ENCODE data around the gene ITPR3. TPM values are rescaled to one million over a fixed set of nuclear protein-coding genes. Genes with fewer than 3 reads are reported as not detected.

The ITPR3 gene
- total and polyA plus RNA-seq, 2 of the 13 experiments (the other 11 are each of a cell fraction or from before 2014, with no cell fraction given): 3.8 to 21.4 TPM

- H3K9ac ChIP-seq (ENCODE audit: insufficient read depth, low read depth, low read length): no peak overlapping the region
- no peak overlapping the region for H3K27ac ChIP-seq (ENCODE audit: extremely low read length, insufficient read depth, low read length)
- H2AFZ ChIP-seq (ENCODE audit: low read length): no peak overlapping the region
- no peaks in the 10 kb centered on the region for H3K79me2 ChIP-seq (ENCODE audit: insufficient read depth, low read length)
- H3K36me3 ChIP-seq (replicated peaks in 1 of 2; ENCODE audit: control insufficient read depth in 1 of 2, insufficient read depth in 2 of 2, low read length in 2 of 2): no peaks in the 10 kb centered on the region
- intact Hi-C loops (cut with micrococcal nuclease; ENCODE audit: unreplicated experiment) (no loop called here), in situ Hi-C loops (cut with HindIII; ENCODE audit: extremely low pct_ligation_motif_present, low pct_unique_long_range_greater_than_20kb) (no loop called here)
- no TSS peak for BruUV-seq (replicated peaks)
- POLR2A ChIA-PET: no interaction called here
- CTCF ChIA-PET (ENCODE audit: low intra/inter-chr PET ratio, low total read pairs): no interaction called here
- DNase-seq (ENCODE audit: low spot score): no peak
- TF ChIP-seq HNF4A (CRISPR knock-in tag; IDR thresholded peaks at IDR 0.05): peak; percentile 48; the same call in 1 of the 2 replicates
- TF ChIP-seq ZNF770 (CRISPR knock-in tag; IDR thresholded peaks at IDR 0.05): peak; percentile 96
- no peak for TF ChIP-seq ZNF619 (CRISPR knock-in tag; IDR thresholded peaks at IDR 0.05)
- no peak for TF ChIP-seq U2AF1 (optimal IDR thresholded peaks at IDR 0.05; ENCODE audit: low read depth, low read length)
- TF ChIP-seq KMT2A (CRISPR knock-in tag; IDR thresholded peaks at IDR 0.05): no peak
- no peak for TF ChIP-seq ZNF839 (CRISPR knock-in tag; IDR thresholded peaks at IDR 0.05; ENCODE audit: borderline replicate concordance)
- no peak for TF ChIP-seq ZNF678 (CRISPR knock-in tag; IDR thresholded peaks at IDR 0.05)
- TF ChIP-seq ZNF891 (CRISPR knock-in tag; IDR thresholded peaks at IDR 0.05): 0 out of 2 replicates have a peak, but pooled peaks have one; percentile 10
- TF ChIP-seq MEF2D (CRISPR knock-in tag; IDR thresholded peaks at IDR 0.05): no peak
- no peak for TF ChIP-seq ZNF510 (CRISPR knock-in tag; IDR thresholded peaks at IDR 0.05; ENCODE audit: low read depth)
- TF ChIP-seq NBN (conservative IDR thresholded peaks at IDR 0.05): no peak
- TF ChIP-seq HHEX (CRISPR knock-in tag; IDR thresholded peaks at IDR 0.05): no peak
- no peak for TF ChIP-seq E2F2 (CRISPR knock-in tag; IDR thresholded peaks at IDR 0.05; ENCODE audit: borderline replicate concordance)
- no peak for TF ChIP-seq POLR2G (IDR thresholded peaks at IDR 0.05; ENCODE audit: low read depth, low read length)
- TF ChIP-seq SIN3B (IDR thresholded peaks at IDR 0.05; ENCODE audit: low read length): no peak
- TF ChIP-seq PLRG1 (conservative IDR thresholded peaks at IDR 0.05): no peak
- FAIRE-seq: no peak
- H3K4me1 ChIP-seq (ENCODE audit: insufficient read depth, low read length): peaks cover 15% of the 10 kb centered on the region
- no peak overlapping the region for H3K4me2 ChIP-seq (ENCODE audit: low read depth, low read length)
- H3K4me3 ChIP-seq (replicated peaks in 1 of 3; ENCODE audit: insufficient read depth in 1 of 3, low read depth in 2 of 3, low read length in 3 of 3): no peak overlapping the region
- no peaks in the 10 kb centered on the region for H4K20me1 ChIP-seq (ENCODE audit: insufficient read depth, low read length)
- no peaks in the 10 kb centered on the region for H3K9me3 ChIP-seq (ENCODE audit: low read length)
- H3K27me3 ChIP-seq (ENCODE audit: control insufficient read depth in 1 of 2, insufficient read depth in 2 of 2, low read length in 2 of 2): peaks cover 0 to 4% of the 10 kb centered on the region in 2 experiments; a peak in 3 of 5 replicates
- peak; percentile 23 for ATAC-seq
- 46% methylated on average over 12 of the region's 13 CpGs for WGBS (ENCODE audit: low lambda C conversion rate)
These were observed 111.9 kb downstream of the ITPR3 start for GRCh38 chr6:33732817-33733708.

All from HepG2 (cell line).